GM23338 (cell line): ENCODE measurements around the gene NOTCH1.

Experiments used
- CREB1 ChIP-seq: fragments of 250-450 bp; sonication (Bioruptor Pico); IDR thresholded peaks from 2 replicates; pipeline ENCODE4 v1.5.0; 2020; ENCODE audit warnings: low read depth, mild to moderate bottlenecking, moderate library complexity
- CTCF ChIP-seq, 2 experiments: fragments of 200-600 bp in 1 of 2; sonication (generic) in 1 of 2; conservative IDR thresholded peaks; 2 replicates each; pipeline versions ENCODE4 v1.5.1 to v1.6.1; 2016 to 2017; ENCODE audit warnings: antibody characterized with exemption in 2 of 2, low read depth in 2 of 2, mild to moderate bottlenecking in 2 of 2, moderate library complexity in 1 of 2
- ETS1 ChIP-seq: IDR thresholded peaks from 2 replicates; pipeline ENCODE4 v1.6.1; 2016; ENCODE audit warnings: antibody characterized with exemption
- EZH2 ChIP-seq: fragments of 200-600 bp; sonication (generic); IDR thresholded peaks from one replicate; pipeline ENCODE4 v1.8.0; 2017; ENCODE audit warnings: antibody characterized with exemption, mild to moderate bottlenecking, low read depth; ENCODE audit not compliant: unreplicated experiment
- EZH2phosphoT487 ChIP-seq: fragments of 200-600 bp; sonication (generic); IDR thresholded peaks from one replicate; pipeline ENCODE4 v1.8.1; 2018; ENCODE audit warnings: antibody characterized with exemption; ENCODE audit not compliant: unreplicated experiment
- JUNB ChIP-seq: IDR thresholded peaks from one replicate; pipeline ENCODE4 v1.6.1; 2016; ENCODE audit warnings: antibody characterized with exemption; ENCODE audit not compliant: unreplicated experiment
- NANOG ChIP-seq: IDR thresholded peaks from 2 replicates; pipeline ENCODE4 v1.6.1; 2016; ENCODE audit warnings: antibody characterized with exemption, borderline replicate concordance
- POLR2AphosphoS5 ChIP-seq: IDR thresholded peaks from 2 replicates; pipeline ENCODE4 v1.6.1; 2016; ENCODE audit warnings: antibody characterized with exemption, low read depth
- REST ChIP-seq: IDR thresholded peaks from one replicate; pipeline ENCODE4 v1.6.1; 2018; ENCODE audit warnings: antibody characterized with exemption; ENCODE audit not compliant: unreplicated experiment
- ZNF462 ChIP-seq: fragments of 250-450 bp; sonication (Bioruptor Pico); IDR thresholded peaks from 2 replicates; pipeline ENCODE4 v1.5.0; 2020; ENCODE audit warnings: mild to moderate bottlenecking, moderate library complexity

GRCh38 chr9:136544964-136545691 lies 720 bp downstream of the NOTCH1 start:
- TF ChIP-seq EZH2 (no peak), CTCF (conservative IDR thresholded peaks at IDR 0.05; ENCODE audit: low read depth in 2 of 2) (no peak), CREB1 (no peak), NANOG (no peak), EZH2phosphoT487 (no peak), REST (no peak), POLR2AphosphoS5 (no peak), JUNB (no peak), ZNF462 (no peak), ETS1 (no peak)
